DOHH2 (cell line): ENCODE measurements around the gene PDE6B.

Experiments used
- H3F3A ChIP-seq: fragments of 200-600 bp; sonication (generic), shearing (Covaris generic); 2 replicates; pipeline ENCODE4 v1.6.0; 2016; ENCODE audit warnings: antibody characterized with exemption, mild to moderate bottlenecking; ENCODE audit not compliant: control insufficient read depth, insufficient read depth
- H3K27ac ChIP-seq: fragments of 200-600 bp; sonication (generic); 2 replicates; pipeline ENCODE4 v1.5.1; 2014; ENCODE audit warnings: low read depth, mild to moderate bottlenecking, low read length, moderate library complexity
- H3K27me3 ChIP-seq: fragments of 200-600 bp; sonication (generic); 2 replicates; pipeline ENCODE4 v1.6.1; 2014; ENCODE audit warnings: mild to moderate bottlenecking, low read length, mixed read lengths; ENCODE audit not compliant: control insufficient read depth
- H3K36me3 ChIP-seq: fragments of 200-600 bp; sonication (generic); 2 replicates; pipeline ENCODE4 v1.6.1; 2014; ENCODE audit warnings: mild to moderate bottlenecking, low read length, moderate library complexity, mixed read lengths; ENCODE audit not compliant: control insufficient read depth
- H3K4me1 ChIP-seq: fragments of 200-600 bp; sonication (generic); 2 replicates; pipeline ENCODE4 v1.6.1; 2014; ENCODE audit warnings: mild to moderate bottlenecking, low read length, mixed read lengths; ENCODE audit not compliant: control insufficient read depth
- H3K4me2 ChIP-seq: fragments of 200-600 bp; sonication (generic); 2 replicates; pipeline ENCODE4 v1.6.0; 2014; ENCODE audit warnings: mild to moderate bottlenecking, low read length, moderate library complexity
- H3K4me3 ChIP-seq: fragments of 200-600 bp; sonication (generic); 2 replicates; pipeline ENCODE4 v1.5.1; 2014; ENCODE audit warnings: mild to moderate bottlenecking, low read length, mixed read lengths
- H3K79me2 ChIP-seq: fragments of 200-600 bp; sonication (generic); 2 replicates; pipeline ENCODE4 v1.6.1; 2014; ENCODE audit warnings: mild to moderate bottlenecking, low read length, mixed read lengths; ENCODE audit not compliant: control insufficient read depth
- H3K9me2 ChIP-seq: fragments of 200-600 bp; sonication (generic); replicated peaks from 2 replicates; pipeline ENCODE4 v1.6.1; 2014; ENCODE audit warnings: mild to moderate bottlenecking, low read length, mixed read lengths; ENCODE audit not compliant: control insufficient read depth
- H3K9me3 ChIP-seq: fragments of 200-600 bp; sonication (generic); 2 replicates; pipeline ENCODE4 v1.6.1; 2014; ENCODE audit warnings: antibody characterized with exemption, low read length, mixed read lengths; ENCODE audit not compliant: control insufficient read depth, insufficient read depth
- H4K20me1 ChIP-seq: fragments of 200-600 bp; sonication (generic); 2 replicates; pipeline ENCODE4 v1.6.0; 2014; ENCODE audit warnings: low read depth, mild to moderate bottlenecking, antibody characterized with exemption, low read length, moderate library complexity; ENCODE audit not compliant: control insufficient read depth, insufficient read depth
- EZH2phosphoT487 ChIP-seq: fragments of 200-600 bp; sonication (generic); IDR thresholded peaks from 2 replicates; pipeline ENCODE4 v1.6.1; 2017; ENCODE audit warnings: borderline replicate concordance, mild to moderate bottlenecking, antibody characterized with exemption, low read length, moderate library complexity, mixed read lengths
- TF ChIP-seq, protein P1 (sequence below): fragments of 200-600 bp; sonication (generic); IDR thresholded peaks from one replicate; pipeline ENCODE4 v1.5.1; 2014; ENCODE audit warnings: antibody characterized with exemption, mild to moderate bottlenecking, low read depth, low read length; ENCODE audit not compliant: poor library complexity, severe bottlenecking

PDE6B gene

GRCh38 chr4:654503-654845 is 29.1 kb downstream of the PDE6B start:
- Histone ChIP-seq H4K20me1 (no peaks in the 10 kb centered on the region), H3K27me3 (no peaks in the 10 kb centered on the region), H3K79me2 (no peaks in the 10 kb centered on the region), H3F3A (no peaks in the 10 kb centered on the region), H3K9me3 (peaks cover 11% of the 10 kb centered on the region; the same call in 1 of the 2 replicates), H3K4me3 (no peak overlapping the region), H3K27ac (no peak overlapping the region), H3K9me2 (no peaks in the 10 kb centered on the region), H3K4me2 (no peak overlapping the region), H3K4me1 (no peaks in the 10 kb centered on the region), H3K36me3 (no peaks in the 10 kb centered on the region)
- TF ChIP-seq, protein P1, sequence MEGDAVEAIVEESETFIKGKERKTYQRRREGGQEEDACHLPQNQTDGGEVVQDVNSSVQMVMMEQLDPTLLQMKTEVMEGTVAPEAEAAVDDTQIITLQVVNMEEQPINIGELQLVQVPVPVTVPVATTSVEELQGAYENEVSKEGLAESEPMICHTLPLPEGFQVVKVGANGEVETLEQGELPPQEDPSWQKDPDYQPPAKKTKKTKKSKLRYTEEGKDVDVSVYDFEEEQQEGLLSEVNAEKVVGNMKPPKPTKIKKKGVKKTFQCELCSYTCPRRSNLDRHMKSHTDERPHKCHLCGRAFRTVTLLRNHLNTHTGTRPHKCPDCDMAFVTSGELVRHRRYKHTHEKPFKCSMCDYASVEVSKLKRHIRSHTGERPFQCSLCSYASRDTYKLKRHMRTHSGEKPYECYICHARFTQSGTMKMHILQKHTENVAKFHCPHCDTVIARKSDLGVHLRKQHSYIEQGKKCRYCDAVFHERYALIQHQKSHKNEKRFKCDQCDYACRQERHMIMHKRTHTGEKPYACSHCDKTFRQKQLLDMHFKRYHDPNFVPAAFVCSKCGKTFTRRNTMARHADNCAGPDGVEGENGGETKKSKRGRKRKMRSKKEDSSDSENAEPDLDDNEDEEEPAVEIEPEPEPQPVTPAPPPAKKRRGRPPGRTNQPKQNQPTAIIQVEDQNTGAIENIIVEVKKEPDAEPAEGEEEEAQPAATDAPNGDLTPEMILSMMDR, result no peak
- TF ChIP-seq EZH2phosphoT487, result no peak

DNA sequence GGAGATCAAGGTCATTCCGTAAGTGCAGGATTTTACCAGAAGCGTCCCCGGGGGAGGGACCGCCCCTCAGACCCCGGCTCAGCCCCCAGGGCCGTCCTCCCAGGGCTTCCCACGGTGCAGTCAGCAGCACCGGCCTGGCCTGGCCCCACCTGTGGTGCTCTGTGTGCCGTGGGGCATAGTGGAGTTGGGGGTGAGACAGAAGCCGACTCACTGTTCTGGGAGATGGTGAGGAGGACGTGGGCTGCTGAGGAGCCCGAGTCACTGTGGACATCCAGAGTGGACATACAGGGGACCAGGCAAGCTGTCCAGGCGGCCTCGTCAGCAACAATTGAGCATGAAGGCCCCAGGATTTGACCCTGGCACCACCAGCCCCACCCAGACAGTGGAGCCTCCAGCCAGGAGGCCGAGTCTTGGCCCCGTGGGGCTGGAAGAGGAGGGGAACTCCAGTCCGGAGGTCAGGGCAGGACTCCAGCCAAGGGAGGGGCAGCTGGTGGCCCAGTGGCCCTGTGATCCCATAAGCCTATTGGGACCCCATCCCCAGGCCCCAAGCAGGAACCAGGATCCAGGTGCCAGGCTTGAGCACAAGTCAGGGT is 29.6 kb downstream of the PDE6B start:
- Histone ChIP-seq H3K36me3 (no peaks in the 10 kb centered on the region), H3F3A (no peaks in the 10 kb centered on the region), H3K4me1 (no peaks in the 10 kb centered on the region), H3K9me2 (no peaks in the 10 kb centered on the region), H3K27ac (no peak overlapping the region), H3K9me3 (peaks cover 11% of the 10 kb centered on the region; the same call in 1 of the 2 replicates), H3K27me3 (no peaks in the 10 kb centered on the region), H3K4me3 (no peak overlapping the region), H3K4me2 (no peak overlapping the region), H4K20me1 (no peaks in the 10 kb centered on the region), H3K79me2 (no peaks in the 10 kb centered on the region)
- TF ChIP-seq EZH2phosphoT487, result no peak
- TF ChIP-seq, protein P1, result no peak

DNA sequence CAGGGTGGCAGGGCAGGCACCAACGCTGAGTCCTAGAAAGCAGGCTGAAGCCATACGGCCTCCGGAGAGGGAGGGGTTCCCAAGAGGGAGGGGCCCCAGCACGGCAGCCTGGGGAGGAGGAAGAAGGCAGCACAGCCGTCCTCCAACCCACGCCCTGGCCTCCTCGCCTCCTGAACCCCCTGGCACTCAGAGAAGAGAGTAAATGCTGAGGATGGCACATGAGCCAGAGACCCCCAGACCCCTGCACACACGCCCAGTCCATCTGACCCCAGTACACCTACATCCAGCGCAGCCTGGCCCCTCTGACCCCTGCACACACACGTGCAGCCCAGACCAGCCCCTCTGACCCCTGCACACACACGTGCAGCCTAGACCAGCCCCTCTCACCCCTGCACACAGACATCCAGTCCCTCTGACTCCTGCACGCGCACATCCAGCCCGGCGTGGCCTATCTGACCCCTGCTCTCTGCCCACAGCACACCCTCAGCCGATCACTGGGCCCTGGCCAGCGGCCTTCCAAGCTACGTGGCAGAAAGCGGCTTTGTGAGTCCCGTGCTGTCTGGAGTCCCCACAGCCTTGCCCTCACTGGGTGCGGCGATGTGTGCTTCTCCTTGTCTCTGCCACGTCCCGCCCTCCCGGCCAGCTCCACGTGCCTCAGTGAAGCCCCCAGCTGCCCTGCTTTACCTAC is 30.2 kb downstream of the PDE6B start:
- Histone ChIP-seq H3K9me2 (no peaks in the 10 kb centered on the region), H3K27ac (no peak overlapping the region), H3K36me3 (no peaks in the 10 kb centered on the region), H3K4me3 (no peak overlapping the region), H3K4me2 (no peak overlapping the region), H3F3A (no peaks in the 10 kb centered on the region), H3K4me1 (no peaks in the 10 kb centered on the region), H3K9me3 (peaks cover 11% of the 10 kb centered on the region; the same call in 1 of the 2 replicates), H3K27me3 (no peaks in the 10 kb centered on the region), H4K20me1 (no peaks in the 10 kb centered on the region), H3K79me2 (no peaks in the 10 kb centered on the region)
- no peak for TF ChIP-seq EZH2phosphoT487
- TF ChIP-seq, protein P1, result no peak
